Colon (tissue), 2 donors: Measurements from ENCODE around the gene TNPO3.

Experiments used
- FAIRE-seq: peaks from 2 replicates; lab custom pipeline; 2012; peaks lifted over from hg19 to GRCh38; lab: Jason Lieb, UNC
- donor health status: control.
- donor health status: control.

Gene TNPO3

DNA sequence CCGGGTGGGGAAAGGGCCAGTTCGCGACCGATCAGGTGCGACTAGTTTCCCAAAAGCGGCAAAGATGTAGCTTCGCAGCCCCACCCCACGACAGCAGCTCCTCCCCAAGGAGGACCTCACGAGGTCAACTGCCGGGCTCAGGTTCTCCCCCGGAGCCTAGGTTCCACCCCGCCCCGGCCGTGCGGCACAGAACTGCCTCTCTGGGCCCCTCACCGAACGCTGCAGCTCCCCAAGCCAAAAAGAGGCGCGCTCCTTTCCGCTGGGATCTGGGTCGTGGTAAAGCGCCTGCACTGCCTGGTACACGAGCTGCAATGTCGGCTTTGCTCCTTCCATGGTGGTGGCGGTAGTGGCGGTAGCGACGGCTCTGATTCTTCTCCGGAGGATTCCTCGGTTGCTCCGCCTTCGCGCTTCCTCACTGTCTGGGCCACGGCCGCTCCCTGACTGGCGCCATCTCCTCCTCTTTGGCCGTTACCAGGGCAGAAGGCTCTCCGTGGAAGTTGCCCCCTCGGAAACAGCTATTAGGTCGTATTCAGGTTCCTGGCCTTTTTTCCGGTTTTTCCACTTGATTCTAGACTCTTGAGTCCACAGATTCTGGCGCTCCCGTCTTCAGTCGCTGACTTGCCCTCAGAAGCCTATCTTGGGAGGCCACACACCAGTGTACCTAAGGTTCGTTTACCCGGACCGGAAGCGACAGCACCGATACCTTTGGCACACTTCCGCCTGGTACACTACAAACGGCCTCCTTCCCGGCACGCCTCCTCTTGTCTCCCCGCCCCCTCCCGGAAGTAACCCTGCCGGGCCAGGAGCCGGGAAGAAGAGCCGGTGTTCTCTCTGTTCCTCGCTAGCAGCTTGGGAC lies at the start of gene TNPO3:
Gene TNPO3, minus strand, starts transcription at position 674 of the 856 bp plus-strand sequence. Its CDS starts 341 bp downstream, at position 333.
- FAIRE-seq: no peak

DNA sequence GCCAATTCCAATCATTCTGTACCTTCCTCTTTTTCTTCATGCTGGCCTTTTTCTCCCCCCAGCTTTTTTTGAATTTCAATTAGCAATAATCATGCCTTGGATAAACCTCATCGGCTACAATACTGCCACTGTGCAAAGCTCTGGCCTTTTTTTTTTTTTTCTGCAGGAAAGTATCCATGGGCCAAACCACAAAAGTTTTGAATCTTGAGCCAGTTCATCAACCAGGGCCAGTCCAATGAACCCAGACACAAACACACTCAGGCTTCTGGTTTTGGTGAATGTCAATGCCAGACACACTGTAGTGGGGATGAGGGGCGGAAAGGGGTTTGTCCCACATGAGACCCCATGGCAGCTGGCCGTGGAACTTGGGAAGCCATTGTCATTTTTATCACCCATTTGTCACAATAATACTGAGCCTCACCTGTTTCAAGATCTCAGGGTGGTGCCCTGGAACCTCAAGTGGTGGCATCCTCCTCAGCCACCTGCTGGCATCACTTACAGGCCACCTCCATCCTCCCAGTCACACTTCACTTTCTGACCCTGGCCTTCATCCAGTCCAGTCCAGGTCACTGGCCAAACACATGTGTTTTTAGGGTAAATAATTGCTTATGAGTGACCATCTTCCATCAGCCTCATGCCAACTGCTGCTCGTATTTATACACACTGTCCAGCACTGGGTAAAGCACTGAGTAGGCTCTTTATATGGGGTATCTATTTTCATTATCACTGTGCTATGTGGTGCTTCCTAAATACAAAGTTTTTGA lies 48.8 kb upstream of the TNPO3 start:
- FAIRE-seq: no peak

DNA sequence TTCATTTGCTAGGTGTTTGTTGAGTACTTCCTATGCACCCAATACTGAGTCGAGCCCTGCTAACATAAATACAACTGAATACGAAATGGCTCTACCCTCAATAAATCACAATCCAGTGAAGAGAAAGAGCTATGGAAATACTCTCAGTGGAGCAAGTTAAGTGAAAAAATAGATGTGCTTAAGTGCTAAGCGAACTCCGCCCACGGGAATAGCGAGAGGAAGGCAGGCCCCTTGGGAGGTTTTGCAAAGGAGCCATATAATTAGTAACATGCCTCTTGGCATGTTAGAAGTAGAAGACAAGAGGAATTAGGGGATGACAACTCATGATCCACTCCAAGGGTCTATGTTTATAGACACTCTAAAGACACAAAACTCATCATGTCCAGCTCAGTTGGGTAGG lies 46.8 kb upstream of the TNPO3 start:
- no peak for FAIRE-seq

DNA sequence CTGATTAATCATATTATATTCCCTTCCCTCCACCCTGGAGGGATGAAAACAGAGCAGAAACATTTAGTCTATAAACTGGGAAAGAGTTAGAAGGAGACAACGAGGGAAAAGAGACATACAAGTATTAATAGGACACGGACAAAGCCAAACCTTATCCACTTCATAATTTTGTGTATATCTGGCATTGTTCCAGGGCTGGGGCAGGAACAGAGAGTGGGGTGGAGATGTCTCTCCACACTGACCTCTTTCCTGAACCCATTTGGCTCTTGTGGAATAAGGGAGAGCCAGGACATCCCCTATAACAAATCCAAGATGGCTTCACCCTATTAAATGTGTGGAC lies 45.9 kb upstream of the TNPO3 start:
- no peak for FAIRE-seq

DNA sequence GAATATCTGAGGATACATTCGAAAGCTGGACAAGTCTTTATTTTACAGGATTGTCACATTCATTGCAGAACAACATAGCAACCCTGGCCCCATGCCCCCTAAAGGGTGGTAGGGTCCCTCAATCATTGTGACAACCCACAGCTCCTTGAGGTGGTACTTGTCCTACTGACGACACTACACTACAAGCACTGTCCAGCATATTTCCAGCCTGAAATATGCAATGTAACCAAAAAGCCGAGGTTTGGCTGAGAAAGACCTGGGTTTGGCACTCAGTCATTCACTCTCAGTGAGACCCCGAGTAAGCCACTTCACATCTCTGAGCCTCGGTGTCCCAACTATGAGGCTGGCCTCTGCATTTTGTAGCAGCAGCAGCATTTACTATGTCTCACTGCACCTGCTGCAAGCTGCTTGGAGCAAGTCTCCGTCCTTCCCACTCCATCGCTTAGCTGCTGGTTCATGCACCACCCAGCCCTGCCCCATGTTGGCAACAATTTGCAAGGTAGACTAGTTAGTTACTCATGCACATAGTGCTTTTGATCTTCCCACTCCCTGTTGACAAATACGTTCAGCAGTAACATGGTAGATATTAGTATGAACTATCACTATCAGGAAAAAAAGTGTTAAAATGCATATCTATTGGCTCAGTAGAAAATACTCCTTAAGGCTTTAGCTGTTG lies 43.6 kb upstream of the TNPO3 start:
- FAIRE-seq: no peak

DNA sequence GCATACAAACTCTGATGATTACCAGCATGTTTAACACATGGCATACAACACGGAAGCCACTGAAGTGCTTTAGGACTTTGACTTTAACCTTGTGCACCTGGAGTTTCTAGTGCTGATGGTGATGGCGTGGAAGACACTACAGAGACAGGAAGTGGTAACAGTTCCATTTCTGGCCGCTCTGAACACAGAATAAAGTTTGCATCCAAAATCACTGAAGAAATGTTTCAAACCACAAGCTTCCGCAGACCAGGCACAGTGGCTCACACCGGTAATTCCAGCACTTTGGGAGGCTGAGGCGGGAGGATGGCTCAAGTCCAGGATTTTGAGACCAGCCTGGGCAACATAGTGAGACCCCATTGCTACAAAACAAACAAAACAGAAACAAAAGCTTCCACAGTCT lies 40.3 kb upstream of the TNPO3 start:
- no peak for FAIRE-seq

DNA sequence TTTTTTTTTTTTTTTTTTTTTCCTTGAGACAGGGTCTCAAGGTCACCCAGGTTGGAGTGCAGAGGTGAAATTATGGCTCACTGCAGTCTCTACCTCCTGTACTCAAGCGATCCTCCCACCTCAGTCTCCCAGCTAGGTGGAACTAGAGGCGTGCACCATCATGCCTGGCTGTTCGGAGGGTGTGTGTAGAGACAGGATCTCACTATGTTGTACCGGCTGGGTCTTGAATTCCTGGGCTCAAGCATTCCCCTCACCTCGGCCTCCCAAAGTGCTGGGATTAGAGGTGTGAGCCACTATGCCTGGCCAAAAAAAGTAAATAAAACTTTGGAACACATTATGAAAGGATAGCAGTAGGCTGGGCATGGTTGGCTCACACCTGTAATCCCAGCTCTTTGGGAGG lies 39.6 kb upstream of the TNPO3 start:
- no peak for FAIRE-seq

DNA sequence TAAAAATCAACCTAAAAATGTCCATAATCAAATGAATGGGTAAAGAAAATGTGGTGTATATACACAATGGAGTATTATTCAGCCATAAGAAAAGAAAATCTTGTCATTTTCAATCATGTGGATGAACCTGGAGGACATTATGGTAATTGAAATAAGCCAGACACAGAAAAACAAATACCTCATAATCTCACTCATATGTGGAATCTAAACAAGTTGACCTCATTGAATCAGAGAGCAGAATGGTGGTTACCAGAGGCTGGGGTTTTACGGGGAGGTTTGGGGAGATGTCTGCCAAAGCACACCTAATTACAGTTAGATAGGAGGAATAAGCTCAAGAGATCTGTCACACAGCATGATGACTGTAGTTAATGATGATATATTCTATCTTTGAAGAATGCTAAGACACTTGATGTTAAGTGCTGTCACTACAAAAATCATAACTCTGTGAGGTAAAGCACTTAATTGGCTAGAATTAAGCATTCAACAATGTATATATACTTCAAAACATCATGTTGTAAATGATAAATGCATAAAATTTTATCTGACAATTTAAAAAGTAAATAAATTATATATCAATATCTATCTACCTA lies 39.1 kb upstream of the TNPO3 start:
- FAIRE-seq: no peak

DNA sequence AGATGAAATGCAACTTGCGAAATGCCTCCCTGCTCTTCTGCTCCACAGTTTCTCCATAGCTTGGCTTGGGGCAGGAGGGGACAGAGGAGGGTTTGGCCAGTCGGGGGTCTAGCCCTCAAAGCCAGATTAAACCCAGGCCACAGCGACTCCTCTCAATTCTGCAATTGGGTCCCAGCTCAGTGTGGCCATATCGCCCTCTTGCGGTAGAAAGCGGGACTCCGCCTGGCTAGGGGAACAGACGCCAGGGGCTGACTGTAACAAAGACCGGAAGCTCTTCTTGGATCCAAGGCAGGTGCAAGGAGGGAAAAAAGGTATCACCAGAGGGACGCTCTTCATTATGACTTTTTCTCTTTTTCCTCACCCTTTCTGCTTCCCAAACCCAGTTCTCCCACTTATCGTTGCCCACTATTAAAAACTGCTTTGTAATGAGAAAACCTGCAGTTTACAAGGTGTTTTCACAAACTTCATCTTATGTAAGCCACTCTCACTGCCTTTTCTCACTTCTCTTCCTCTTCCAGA lies 36.6 kb upstream of the TNPO3 start:
- no peak for FAIRE-seq

DNA sequence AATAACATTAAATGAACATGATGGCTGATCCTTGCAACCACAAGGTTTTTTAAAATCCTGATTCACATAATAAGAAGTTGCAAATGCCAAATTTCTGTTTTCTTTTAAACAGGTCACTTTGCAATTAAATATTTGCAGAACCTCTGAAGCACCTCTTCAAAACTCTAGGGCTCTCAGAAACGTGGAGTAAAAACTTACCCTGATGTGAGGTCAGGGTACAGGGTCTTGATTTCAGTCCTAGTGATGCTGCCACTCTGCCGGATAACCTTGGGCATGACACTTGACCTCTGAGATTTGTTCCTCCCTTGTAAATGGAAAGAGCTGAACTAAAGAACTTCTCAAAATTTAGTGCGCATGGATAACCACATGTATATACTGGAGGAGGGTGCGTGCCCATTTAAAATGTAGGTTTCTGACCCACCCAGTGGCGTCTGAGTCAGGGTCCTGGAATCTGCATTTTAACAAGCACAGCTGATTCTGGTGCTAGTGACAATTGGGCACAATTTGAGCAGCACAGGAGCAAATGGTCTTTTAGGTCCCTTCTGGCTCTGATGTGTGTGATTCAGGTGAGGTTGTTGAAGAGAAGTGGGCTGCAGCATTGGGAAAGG lies 35.5 kb upstream of the TNPO3 start:
- FAIRE-seq: no peak

DNA sequence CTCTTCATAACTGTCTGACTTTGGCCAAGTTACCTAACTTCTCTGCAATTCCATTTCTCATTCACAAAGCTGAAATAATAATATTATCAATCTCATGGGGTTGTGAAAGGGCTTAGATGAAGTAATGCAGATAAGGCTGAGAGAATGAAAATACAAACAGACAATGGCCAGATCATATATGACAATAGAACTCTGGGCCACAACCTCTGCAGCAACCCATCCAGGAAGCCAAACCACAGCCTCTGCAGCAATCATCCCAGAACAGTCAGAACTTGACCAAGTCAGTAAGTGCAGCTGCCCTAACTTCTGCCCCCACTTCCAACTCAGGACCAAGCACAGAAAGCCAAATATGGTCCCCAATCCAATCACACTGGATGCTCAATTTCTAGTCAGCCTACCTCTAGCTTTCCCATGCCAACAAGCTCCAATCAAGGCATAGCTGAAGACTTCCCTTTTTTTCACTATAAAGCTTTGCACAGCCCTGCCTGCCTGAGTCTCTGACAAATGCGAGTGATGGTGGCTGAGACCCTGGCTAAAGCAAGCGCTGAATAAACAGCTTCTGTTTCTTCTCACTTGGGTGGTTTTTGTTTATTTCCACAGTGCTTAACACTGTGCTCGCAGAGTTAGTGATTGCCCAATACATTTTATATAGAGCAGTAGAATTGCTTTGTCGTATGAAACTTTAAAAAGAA lies 34.8 kb upstream of the TNPO3 start:
- no peak for FAIRE-seq

DNA sequence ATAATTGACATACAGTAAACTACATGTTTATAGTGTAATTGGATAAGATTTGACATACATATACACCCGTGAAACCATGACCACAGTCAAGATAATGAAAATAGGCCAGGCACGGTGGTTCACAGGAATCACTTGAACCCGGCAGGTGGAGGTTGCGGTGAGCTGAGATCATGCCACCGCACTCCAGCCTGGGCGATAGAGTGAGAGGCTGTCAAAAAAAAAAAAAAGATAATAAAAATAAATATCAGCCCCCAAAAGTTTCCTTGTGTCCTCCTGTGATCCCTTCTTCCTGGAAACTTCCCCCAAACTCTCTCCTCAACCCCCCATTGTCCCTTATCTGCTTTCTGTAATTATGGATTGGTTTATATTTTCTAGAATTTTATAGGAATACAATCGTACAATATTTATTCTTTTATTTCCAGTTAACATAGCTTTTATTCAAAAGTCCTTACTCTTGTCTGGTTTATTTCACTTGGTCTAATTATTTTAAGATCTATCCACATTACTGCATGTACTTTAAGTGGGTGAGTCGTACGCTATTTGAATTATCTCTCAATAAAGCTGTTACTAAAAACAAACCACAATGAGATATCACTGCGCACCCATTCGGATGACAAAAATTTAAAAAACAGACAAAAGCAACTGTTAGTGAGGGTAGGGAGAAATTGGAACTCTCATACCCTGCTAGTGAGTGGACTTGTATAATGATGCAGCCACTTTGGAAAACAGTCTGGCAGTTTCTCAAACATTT lies 30.1 kb upstream of the TNPO3 start:
- no peak for FAIRE-seq

DNA sequence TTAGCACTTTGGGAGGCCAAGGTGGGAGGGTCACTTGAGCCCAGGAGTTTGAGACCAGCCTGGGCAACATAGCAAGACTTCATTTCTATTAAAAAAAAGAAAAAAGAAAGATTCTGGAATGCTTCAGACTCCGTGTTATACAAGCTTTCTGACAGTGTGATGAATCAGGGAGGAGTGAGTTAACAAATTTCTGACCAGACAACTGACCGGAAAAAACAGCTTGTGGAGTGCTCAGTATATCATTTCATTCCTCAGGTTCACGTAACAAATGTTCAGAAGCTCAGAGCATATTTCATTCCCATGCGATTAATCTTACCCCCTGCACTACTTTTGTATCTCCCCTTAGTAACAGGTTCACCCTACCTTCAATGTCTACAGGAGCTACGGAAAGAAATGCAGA lies 28.6 kb upstream of the TNPO3 start:
- FAIRE-seq: no peak

DNA sequence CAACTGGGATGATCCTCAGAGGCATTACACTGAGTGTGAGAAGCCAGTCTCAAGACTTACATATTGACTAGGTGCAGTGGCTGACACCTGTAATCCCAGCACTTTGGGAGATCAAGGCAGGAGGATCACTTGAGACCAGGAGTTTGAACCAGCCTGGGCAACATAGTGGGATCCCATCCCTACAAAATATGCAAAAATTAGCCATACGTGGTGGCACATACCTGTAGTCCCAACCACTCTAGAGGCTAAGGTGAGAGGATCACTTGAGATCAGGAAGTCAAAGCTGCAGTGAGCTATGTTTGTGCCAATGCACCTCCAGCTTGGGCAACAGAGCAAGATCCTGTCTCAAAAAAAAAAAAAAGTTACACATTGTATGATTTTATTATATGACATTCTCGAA lies 23.5 kb upstream of the TNPO3 start:
- no peak for FAIRE-seq

DNA sequence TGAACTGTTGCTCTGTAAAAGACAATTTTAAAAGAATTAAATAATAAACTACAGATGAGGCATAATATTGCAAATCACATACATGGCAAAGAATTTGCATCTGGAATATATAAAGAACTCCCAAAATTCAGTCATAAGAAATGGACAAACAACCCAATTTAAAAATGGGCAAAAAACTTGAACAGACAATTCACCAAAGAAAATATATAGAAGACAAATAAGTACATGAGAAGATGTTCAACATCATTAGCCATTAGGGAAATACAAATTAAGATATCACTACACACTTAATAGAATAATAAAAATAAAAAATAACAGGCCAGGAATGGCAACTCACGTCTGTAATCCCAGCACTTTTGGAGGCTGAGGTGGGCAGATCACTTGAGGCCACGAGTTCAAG lies 22.0 kb upstream of the TNPO3 start:
- no peak for FAIRE-seq

DNA sequence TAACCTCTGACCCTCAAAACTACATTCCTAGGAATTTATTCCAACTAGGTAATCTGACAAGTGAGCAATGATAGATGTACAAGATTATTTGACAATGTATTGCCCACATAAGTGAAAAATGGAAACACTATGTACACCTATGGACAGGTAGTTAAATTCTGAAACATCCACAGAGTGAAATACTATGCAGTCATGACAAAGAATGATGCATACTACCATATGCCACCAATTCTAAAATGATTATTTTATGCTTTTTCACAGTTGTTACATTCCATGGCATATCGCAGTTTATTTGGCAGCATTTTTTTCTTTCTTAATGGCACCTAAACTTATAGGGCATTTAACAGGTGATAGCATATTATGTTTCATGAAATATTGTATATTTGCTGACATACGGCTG lies 20.1 kb upstream of the TNPO3 start:
- FAIRE-seq: no peak

DNA sequence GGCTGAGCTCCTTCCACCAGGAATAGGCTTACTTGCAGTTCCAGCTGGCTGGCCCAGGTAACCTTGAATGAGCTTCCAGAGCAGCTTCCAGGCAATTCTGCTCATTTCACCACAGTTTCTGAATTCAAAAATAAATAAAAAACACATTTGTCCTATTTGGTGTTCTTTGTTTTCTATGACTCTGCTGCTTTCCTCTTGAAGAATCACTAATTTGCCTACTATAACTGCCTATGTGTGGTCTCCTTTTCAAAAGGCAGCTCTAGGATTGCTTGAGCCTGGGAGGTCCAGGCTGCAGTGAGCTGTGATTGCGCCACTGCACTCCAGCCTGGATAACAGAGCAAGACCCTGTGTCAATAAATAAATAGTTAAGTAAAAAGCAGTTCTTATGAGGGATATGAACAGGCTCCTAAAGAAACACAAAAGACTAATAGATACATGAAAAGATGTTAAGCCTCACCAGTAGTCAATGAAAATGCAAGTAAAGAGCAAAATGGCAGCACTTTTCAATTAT lies 19.5 kb upstream of the TNPO3 start:
- no peak for FAIRE-seq

DNA sequence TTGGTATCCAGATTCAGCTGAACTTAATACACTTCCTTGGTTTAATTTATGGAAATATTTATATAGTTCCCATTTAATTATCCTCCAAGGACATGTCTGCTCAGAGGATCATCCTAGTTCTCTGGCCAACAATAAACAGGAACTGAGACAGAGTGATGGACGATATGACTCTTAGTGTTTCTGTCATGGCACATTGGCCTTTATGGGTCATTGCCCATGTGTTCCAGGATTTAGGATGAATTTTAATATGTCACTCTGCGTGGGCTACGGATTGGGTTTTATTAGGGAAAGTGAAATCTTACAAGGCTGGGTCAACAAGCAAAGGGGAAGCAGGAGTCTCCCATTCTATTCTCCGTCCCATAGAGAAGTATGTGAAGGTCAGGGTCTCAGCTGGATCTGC lies 18.8 kb upstream of the TNPO3 start:
- no peak for FAIRE-seq

DNA sequence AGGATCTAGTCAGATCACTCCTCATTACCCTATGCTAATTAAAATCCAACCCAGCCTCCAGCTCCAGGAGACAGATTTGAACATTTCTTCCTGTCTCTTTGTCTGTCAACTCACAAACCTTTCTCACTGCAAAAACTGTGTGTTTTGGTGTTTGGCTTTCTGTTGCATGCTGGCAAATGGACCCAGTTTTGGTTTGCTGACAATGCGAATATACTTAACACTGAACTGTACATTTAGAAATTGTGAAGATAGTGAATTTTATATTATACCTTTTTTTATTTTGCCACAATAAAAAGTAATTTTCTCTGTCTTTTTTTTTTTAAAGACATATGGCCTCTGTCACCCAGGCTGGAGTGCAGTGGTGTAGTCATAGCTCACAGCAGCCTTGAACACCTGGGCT lies 18.3 kb upstream of the TNPO3 start:
- no peak for FAIRE-seq

DNA sequence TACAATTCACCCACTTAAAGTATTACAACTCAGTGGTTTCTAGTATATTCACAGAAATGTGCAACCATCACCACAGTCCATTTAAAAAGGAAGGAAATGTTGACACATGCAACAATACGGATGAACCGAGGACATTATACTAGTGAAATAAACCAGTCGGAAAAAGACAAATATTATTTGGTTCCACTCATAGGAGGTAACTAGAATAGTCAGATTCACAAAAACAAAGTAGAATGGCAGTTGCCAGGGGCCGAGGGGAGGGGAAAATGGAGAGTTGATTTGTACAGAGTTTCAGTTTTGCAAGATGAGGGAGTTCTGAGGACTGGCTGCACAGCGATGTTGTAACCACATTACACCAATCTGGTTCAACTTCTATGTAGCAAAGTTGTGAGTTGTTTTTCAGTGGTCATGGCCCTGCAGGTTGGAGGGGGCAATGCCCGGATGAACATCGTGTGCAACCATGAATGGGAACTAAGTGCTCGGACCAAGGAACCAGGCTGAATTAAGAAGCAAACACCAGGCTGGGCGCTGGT lies 17.6 kb upstream of the TNPO3 start:
- no peak for FAIRE-seq
